HG02798 (cell line): ENCODE measurements around the gene TMEM91.
"Not testable (repeated sequence)": the region's sequence is repeated elsewhere in the genome, so short reads cannot be mapped to it uniquely, and the experiment has no call there.

Experiments used
- ATAC-seq: cut with Tn5 transposase; IDR thresholded peaks from one replicate; pipeline ENCODE4 v1.9.1; 2021; ENCODE audit warnings: mild to moderate bottlenecking; ENCODE audit not compliant: unreplicated experiment, poor library complexity

TMEM91 gene

DNA sequence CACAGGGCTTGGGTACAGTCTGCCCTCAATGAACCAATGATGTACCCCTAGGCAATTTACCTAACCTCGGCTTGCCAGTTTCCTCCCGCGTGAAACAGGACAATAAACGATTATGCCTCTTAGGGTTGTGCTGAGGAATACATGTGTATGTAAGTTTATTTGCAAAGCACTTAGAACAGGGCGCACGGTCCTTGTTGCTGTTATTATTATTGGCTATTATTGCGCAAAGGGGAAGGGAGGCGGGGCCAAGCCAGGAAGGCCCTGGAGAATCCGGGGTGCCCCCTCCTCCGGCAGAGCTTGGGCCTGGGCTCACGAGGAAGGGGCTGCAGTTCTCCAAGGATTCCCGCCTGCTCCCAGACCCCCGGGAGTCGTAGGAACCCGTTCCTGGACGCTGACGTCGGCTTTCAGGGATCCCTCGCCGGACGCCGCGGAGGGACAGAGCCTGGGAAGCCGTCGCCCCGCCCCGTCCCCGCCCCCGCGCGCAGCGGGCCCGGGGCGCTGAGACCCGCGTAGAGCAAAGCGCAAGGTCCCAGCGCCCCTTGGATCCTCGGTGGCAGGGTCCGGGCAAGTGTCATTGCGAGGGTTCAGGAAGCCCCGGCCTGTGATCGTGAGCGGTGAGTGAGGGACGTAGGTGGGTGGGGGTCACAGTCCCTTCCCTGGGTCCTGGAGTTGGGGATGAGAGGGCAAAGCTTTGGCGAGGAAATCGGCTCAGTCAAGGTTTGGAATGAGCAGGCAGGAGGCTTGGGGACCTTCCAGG lies at the start of gene TMEM91:
TMEM91 (plus strand) TSS at position 293 of the 757 bp plus-strand sequence. CDS start 1,777 bp downstream, outside the sequence.
- ATAC-seq: no peak

DNA sequence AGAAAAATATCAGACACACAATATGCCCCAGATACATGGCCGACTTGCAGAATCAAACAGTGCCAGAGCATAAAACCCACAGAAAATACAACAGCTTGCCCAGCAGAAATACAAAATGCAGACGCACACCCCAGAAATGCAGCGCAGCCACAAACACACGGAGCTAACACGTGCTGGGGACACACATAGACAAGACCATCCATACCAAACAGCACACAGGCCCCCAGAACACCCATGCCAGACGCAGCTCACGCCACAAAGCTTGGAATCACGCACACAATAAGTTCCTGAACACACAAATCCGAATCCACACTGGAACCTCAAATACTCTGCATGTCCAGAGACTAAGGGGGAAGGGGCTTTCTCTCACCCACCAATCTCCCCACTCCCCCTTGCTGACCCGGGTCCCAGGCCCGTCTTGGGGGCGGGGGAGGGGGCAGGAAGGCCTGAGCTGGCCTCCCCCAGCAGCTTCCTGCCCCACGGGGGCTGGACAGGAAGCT lies 49.2 kb upstream of the TMEM91 start:
- no peak for ATAC-seq

DNA sequence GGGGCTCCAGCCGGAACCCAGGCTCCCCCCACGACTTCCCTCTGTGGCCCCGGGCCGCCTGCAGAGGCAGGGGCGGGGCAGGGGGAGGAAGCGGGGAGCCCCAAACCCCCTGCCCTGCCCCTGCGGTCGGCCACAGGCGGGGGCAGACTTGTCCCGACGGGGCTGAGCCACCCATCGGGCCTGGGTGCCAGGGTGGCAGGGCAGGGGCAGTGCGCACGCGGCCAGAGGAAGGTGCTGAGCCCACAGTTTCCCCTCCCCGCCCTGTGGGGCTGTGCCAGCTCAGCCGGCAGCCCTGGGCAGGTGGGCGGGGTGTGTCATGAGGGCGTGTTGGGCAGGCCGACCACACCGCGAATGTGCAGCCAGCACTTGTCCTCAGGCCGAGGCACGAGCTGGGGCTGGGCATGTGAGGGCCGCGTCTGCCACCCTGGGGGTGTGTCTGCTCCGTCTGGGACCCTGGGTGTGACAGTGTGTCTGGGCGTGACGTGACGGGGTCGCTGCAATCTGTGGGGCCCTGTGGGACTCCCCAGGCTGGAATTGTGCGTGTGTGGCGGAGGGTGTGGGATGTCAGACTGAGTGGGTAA lies 48.7 kb upstream of the TMEM91 start:
- peak; percentile 69 for ATAC-seq

DNA sequence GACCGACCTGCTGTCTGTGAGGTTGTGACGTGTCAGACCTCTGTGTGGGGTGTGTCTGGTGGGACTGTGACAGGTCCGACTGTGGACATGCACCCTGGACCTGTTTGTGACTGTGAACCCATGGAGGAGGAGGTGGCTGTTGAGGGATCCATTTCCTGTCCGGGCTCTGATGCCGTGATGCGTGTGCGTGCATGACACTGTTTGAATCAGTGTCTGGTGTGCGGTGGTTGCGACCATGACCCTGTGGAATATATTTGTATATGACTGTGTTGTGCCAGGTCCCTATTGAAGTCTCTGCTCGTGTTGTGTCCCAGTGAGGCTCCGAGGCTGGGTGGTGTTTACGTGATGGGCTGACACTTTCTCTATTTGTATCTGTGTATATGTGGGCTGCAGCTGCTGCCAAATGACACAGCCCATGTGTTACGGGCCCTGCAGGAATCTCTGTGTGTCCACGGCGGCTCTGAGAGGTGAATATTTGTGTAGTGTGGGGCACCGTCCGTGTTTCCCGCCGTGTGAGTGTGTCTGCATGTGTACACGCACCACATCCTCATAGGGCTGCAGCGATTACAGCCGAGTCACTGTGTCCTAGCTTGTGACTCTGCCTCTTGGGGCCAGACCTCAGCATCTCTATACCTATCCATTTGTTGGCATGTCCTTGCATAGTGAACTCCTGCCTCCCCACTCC lies 48.0 kb upstream of the TMEM91 start:
- ATAC-seq: no peak

DNA sequence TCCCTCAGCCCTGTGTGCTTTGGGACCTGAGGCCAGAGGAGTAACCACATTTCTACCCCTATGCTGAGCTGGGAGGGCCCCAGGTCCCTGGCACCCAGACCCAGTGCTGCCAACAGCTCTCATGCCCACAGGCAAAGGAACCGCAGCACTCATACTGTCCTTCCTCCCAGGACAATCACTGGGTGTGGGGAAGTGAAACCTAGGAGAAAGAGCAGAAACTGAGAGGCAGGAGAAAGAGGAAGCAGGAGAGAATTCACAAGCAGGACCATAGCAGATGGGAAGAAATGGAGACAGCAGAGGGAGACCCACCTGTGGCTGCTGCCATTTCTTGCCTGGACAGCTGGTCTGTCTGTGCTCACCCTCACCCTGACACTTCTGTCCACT lies 47.5 kb upstream of the TMEM91 start:
- ATAC-seq: no peak

DNA sequence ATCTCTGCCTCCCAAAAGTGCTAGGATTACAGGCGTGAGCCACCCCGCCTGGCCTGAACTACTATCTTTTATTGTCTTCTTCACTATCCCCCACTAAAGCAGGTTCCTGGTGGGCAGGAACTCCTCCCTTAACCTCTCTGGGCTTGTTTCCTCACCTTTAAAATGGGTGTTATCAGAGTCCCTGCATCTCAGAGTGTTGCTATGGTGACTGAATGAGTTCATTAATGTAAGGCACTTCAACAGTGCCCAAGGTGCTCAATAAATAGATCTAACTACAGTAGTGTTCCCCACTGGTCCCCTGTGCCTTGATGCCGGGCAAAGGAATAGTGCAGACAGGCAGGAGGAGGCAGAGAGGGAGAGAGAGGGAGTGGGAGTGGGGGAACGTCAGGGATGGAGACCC lies 45.9 kb upstream of the TMEM91 start:
- no peak for ATAC-seq

DNA sequence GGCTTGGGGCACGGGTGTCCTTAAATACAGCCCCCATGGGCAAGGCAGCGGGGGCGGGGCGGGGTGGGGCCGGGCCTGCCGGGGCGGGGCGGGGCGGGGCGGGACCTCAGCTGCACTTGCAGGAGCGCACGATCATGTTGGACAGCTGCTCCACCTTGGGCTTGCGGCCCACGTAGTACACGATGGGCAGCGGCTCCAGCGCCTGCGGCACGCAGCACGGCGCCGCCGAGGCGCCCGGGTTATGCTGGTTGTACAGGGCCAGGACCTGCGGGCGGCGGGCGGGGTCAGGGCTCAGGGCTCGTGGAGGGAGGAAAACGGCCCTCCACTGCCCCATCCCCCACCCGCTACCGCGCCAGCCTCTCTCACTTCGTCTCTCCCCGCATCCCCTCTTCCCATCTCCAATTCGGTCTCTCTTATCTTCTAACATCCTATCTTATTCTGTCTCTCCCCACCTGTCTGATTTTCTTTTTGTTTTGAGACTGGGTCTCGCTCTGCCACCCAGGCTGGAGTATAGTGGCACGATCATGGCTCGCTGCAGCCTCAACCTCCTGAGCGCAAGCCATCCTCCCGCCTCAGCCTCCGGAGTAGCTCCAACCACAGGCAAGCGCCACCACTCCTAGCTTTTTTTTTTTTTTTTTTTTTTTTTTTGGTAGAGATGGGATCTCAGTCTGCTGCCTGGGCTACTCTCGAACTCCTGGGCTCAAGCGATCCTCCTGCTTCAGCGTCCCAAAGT lies 45.2 kb upstream of the TMEM91 start:
- ATAC-seq: no peak

DNA sequence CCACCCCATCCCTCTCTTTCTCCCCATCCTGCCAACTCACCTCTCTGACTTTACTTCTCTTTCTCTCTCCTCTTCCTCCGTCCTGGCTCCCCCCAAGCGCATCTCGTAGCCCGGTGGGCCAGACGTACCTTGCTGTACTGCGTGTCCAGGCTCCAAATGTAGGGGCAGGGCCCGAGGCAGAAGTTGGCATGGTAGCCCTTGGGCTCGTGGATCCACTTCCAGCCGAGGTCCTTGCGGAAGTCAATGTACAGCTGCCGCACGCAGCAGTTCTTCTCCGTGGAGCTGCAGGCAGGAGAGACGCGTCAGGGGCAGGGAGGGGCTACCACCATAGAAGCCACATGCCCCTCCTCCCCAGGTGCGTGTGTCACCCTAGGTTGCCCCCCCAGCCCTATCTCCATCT lies 44.3 kb upstream of the TMEM91 start:
- ATAC-seq: no peak

DNA sequence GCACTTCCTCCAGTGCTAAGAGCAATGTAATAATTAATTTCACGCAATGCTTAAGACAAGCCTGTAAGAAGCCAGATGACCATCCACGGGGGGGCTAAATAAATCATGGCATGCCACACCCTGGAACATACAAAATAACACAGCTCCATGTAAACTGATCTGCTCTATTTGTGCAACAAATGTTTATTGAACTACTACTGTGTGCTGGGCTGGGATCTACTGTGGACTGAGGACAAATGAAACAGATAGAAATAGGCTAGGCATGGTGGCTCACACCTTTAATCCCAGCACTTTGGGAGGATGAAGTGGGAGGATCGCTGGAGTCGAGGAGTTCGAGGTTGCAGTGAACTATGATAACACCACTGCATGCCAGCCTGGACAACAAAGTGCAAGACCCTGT lies 43.9 kb upstream of the TMEM91 start:
- no peak for ATAC-seq

DNA sequence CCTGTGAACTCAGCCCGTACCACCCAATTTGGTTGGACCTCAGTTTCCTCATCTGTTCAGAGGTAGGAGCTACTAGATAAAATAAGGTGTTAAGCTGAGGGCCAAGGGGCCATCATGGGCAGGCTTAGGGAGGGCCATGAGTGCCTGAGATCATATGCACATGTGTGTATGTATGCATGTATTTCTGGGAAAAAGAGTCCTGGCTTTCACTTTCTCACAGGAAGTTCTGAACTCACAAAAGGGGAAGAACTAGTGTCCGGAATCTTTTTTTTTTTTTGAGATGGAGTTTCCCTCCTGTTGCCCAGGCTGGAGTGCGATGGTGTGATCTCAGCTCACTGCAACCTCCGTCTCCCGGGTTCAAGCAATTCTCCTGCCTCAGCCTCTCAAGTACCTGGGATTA lies 41.5 kb upstream of the TMEM91 start:
- ATAC-seq: no peak

DNA sequence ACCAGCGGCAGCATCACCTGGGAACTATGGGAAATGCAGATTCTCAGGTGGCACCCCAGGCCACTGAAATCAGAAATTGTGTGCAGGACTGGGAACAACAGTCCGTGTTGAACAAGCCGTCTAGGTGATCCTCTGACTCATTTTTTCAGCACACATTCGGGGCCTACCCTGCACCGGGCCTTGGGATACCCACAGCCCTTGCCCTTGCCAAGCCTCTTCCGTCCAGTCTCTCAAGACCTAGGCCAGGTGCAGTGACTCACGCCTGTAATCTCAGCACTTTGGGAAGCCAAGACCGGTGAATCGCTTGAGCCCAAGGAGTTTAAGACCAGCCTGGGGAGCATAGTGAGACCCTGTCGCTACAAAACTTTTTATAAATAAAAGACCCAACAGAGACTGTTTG lies 40.9 kb upstream of the TMEM91 start:
- ATAC-seq: no peak

DNA sequence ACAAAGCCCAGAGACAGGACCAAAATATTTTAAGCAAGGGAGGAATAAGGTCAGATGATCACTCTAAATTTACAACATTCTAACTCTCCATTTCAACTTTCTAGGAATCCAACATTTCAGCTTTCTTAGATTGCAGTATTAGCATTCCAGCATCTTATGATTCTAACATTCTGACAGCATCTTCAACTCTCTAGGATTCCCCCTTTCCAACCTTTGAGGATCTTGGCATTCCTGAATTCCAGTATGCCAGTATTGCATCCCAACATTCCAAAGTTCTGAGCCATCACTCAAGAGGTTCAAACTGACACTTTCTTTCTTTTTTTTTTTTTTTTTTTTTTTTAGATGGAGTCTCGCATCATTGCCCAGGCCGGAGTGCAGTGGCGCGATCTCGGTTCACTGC lies 36.4 kb upstream of the TMEM91 start:
- ATAC-seq: no peak

DNA sequence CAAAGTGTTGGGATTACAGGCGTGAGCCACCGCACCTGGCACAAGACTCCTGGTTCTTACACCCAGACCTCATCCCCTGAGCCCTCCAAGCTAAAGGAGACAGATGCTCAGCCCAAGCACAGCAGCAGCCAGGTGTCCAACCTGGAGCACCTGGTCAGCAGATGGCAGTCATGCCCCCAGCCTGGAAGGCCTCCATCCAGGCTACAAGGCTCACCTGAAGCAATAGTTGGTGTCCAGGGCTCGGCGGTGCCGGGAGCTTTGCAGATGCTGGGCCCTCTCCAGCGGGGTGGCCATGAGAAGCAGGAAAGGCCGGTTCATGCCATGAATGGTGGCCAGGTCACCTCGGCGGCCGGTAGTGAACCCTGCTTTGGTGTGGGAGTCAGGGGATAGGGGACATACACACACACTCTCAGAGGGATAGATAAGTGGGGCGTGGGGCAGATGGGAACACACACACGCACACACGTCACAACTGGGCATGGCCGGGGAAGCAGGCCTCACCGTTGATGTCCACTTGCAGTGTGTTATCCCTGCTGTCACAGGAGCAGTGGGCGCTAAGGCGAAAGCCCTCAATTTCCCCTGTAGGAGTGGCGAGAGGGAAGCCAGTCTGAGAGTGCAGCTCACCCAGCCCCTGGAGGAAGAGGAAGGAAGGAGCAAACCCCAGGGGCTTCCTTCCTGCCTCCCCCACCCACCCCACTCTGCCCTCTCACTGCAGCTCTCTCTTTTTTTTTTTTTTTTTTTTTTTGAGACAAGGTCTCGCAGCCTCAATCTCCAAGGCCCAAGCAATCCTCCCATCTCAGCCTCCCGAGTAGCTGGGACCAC lies 34.5 kb upstream of the TMEM91 start:
- ATAC-seq: no peak

DNA sequence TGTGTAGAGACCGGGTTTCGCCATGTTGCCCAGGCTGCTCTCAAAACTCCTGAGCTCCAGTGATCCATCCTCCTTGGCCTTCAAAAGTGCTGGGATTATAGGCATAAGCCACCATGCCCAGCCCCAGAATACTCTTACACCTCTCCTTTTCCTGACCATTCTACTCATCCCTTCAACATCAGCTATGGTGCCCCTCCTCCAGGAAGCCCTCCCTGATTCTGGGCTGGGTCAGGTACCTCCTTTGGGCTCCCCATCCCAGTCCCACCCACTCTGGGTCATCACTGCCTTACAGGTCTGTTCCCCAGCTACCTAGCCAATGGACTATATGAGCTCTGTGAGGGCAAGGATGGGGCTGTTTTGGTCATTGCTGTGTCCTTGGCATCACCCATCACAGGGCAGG lies 32.2 kb upstream of the TMEM91 start:
- ATAC-seq: no peak

DNA sequence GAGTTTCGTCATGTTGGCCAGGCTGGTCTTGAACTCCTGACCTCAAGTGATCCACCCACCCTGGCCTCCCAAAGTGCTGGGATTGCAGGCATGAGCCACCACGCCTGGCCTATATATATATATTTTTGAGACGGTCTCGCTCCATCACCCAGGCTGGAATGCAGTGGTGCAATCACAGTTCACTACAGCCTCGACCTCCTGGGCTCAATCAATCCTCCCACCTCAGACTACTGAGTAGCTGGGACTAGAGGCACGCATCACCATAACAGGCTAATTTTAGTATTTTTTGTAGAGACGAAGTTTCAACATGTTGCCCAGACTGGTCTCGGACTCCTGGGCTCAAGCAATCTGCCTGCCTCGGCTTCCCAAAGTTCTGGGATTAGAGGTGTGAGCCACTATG lies 29.4 kb upstream of the TMEM91 start:
- not testable (repeated sequence) for ATAC-seq

DNA sequence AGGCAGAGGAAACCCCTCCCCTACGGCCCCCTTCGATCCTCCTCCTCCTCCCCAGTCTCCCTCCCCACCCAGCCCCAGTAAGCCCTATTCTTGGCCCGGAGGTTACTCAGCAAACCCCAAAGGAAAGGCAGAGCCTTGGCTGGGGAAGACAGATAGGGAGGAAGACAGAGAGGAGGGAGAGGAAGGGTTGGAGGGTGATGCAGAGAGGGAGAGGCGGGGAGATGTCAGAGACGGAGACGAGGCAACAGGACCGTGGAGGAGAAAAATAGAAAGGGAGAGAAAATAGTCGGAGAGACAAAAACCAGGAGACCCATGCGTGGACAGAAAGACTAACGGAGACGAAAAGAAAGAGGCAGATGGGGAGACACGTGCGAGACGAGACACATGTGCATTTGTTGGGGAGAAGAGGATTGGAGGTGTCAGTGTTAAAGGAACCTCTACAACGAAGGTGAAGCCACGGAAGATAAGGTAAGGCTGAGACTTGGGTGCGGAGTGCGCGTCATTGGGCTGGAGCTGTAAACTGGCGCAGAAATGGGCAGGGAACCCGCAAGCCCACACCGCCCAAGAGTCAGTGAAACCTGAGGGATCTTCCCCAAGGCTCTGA lies 25.5 kb upstream of the TMEM91 start:
- no peak for ATAC-seq

DNA sequence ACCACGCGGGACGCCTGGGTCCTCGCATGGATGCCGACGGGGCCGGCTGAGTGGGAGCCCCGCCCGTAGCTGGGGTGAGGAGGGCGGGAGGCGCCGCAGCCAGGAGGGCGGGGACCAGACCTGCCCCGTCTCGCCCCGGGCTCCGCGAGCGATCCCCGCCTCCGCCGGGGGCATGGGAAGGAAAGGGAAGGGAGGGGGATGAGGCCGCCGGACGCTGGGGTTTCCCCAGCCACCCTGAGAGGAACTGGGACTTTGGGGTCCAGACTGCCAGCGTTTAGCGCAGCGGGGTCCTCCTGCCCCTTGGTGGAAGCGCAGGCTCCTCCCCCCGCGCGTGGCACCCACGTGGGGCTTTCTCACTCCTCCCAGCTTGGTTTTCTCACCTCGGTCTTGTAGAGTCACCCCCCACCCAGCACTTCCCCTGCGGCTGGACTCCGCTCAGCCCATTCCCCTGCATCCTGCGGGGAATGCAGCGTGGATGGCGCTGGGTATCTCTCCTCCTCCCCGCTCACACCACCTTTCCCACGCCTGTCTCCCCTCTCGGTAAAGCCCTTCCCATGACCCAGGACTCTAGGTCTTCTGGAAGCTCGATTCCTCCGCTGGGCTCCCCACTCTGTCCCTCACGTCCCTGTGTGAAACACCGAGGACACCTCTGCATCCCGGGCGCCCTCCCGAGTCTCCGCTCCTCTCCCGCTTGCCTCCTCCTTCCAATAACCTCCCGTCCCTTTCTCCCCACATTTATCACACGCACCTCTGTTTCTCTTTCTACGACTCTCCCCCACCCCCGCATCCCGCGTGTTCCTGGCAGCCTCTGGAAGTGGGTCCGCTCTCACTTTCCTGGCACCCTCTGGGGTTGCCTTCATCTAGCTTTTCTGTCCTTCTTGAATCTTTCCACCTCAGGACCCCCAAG lies 24.7 kb upstream of the TMEM91 start:
- peak; percentile 53 for ATAC-seq

DNA sequence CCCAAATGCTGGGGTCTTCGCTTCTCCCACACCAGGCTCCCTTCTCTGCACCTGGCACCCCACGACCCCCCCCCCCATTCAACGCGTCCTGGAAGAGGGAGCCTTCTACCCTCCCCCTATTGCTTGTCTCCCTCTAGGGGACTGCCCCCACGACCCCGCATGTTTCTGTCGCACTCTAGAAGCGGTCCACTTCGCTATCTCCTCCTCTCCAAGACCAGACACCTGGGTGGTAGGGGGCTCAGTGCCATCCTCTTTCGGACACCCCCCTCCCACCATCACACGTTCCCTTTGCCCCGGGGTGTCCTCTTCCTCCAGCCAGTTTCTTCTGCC lies 24.1 kb upstream of the TMEM91 start:
- no peak for ATAC-seq
